ENCODE measurements around the gene VPS39.
A peak's percentile ranks its signal among the peaks of the same experiment; 100 is the strongest.

VPS39 gene

GRCh38 chr15:42140383-42141070 is 67.6 kb downstream of the VPS39 start:
- DNase-seq (ENCODE audit: low spot score): no peak
- no peak for TF ChIP-seq CTCF (IDR thresholded peaks at IDR 0.05; ENCODE audit: extremely low read depth, insufficient read depth, missing control alignments)
- in situ Hi-C loops (cut with MboI; ENCODE audit: low pct_unique_long_range_greater_than_20kb, low sequenced_read_pairs, unreplicated experiment): no loop called here

GRCh38 chr15:42139596-42139995 is 68.5 kb downstream of the VPS39 start:
- DNase-seq (ENCODE audit: low spot score): no peak
- in situ Hi-C loops (cut with MboI; ENCODE audit: low pct_unique_long_range_greater_than_20kb, low sequenced_read_pairs, unreplicated experiment): loop anchor here (10.0 kb wide), 1 partner anchor 75 kb away; no protein-coding TSS in a partner anchor
- no peak for TF ChIP-seq CTCF (IDR thresholded peaks at IDR 0.05; ENCODE audit: extremely low read depth, insufficient read depth, missing control alignments)

GRCh38 chr15:42138968-42139386 is 69.1 kb downstream of the VPS39 start:
- in situ Hi-C loops (cut with MboI; ENCODE audit: low pct_unique_long_range_greater_than_20kb, low sequenced_read_pairs, unreplicated experiment): loop anchor here (10.0 kb wide), 1 partner anchor 74 kb away; no protein-coding TSS in a partner anchor
- DNase-seq (ENCODE audit: low spot score): no peak
- TF ChIP-seq CTCF (IDR thresholded peaks at IDR 0.05; ENCODE audit: extremely low read depth, insufficient read depth, missing control alignments): no peak

- in situ Hi-C loops (cut with MboI; ENCODE audit: low pct_unique_long_range_greater_than_20kb, low sequenced_read_pairs, unreplicated experiment): loop anchor here (10.0 kb wide), 1 partner anchor 74 kb away; no protein-coding TSS in a partner anchor
- no peak for TF ChIP-seq CTCF (IDR thresholded peaks at IDR 0.05; ENCODE audit: extremely low read depth, insufficient read depth, missing control alignments)
- no peak for DNase-seq (ENCODE audit: low spot score)
These were observed 69.7 kb downstream of the VPS39 start for GRCh38 chr15:42138411-42138810.

GRCh38 chr15:42137461-42138261 is 70.4 kb downstream of the VPS39 start:
- TF ChIP-seq CTCF (IDR thresholded peaks at IDR 0.05; ENCODE audit: extremely low read depth, insufficient read depth, missing control alignments): peak; percentile 63
- peak; percentile 61 for DNase-seq (ENCODE audit: low spot score)
- in situ Hi-C loops (cut with MboI; ENCODE audit: low pct_unique_long_range_greater_than_20kb, low sequenced_read_pairs, unreplicated experiment): loop anchor here (10.0 kb wide), 1 partner anchor 73 kb away; no protein-coding TSS in a partner anchor

GRCh38 chr15:42136513-42136912 is 71.6 kb downstream of the VPS39 start:
- no peak for DNase-seq (ENCODE audit: low spot score)
- in situ Hi-C loops (cut with MboI; ENCODE audit: low pct_unique_long_range_greater_than_20kb, low sequenced_read_pairs, unreplicated experiment): loop anchor here (10.0 kb wide), 1 partner anchor 72 kb away; no protein-coding TSS in a partner anchor
- no peak for TF ChIP-seq CTCF (IDR thresholded peaks at IDR 0.05; ENCODE audit: extremely low read depth, insufficient read depth, missing control alignments)

Data from GM13977 (cell line).